ENCODE measurements around the gene MTA3. TPM values are rescaled to one million over a fixed set of nuclear protein-coding genes. Genes with fewer than 3 reads are reported as not detected.

The MTA3 gene
- total RNA-seq, 4 donors from 2014 or later: 6.6 to 21.6 (median 9.5) TPM

DNA sequence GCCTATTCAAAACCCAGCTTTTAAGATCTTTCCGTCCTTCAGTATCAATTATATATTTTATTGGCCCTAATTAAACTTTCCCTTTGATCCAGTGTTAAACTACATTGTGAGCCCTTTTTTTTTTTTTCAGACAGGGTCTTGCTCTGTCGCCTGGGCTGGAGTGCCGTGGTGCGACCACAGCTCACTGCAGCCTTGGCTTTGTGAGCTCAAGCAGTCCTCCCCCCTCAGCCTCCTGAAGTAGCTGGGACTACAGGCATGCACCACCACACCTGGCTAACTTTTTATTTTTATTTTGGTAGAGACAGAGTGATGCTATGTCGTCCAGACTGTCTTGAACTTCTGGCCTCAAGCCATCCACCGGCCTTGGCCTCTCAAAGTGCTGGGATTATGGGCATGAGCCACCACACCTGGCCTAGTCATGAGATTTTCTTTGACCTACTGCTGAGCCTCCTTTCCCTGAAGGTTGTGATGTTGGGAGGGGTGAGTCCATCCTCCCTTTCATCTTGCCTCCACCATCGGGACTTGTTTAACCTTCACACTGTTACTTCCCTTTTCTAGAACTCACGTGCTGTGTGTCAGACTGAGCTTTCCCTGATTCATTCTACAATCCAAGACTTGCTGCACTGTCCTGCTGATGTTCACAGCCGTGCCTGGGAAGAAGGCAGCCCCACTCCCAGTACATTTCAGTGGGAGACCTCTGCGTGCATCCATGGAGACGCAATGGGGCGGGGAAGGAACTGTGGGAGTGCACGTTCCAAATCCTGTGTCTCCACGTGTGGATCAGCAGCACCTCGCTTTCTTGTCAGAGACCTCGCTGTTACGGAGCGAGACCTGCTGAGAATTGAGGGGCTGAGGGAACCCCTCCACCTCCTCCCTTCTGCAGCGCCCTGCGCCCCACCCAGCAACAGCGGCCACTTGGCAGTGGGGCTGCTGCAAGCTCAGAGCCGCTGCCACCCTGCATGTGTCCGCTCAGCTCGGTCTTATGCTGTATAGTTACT lies 184.7 kb downstream of the MTA3 start:
- H3K4me1 ChIP-seq: peaks cover 30 to 32% of the 10 kb centered on the region in 2 donors
- TF ChIP-seq CTCF (IDR thresholded peaks at IDR 0.05 in 4 of 5, conservative IDR thresholded peaks at IDR 0.05 in 1 of 5) (no peak), POLR2A (IDR thresholded peaks at IDR 0.05) (no peak)
- no peaks in the 10 kb centered on the region for H3K9me3 ChIP-seq
- DNase-seq: no peak
- intact Hi-C loops (cut with DNase I; ENCODE audit: low total_unique reads): loop anchor here (10.0 kb wide), 1 partner anchor 678 kb away; no protein-coding TSS in a partner anchor
- H3K27me3 ChIP-seq: no peaks in the 10 kb centered on the region
- peak overlapping the region; percentile 15 to 36 (median 26) for H3K4me3 ChIP-seq
- no peaks in the 10 kb centered on the region for H3K36me3 ChIP-seq
- peak overlapping the region; percentile 88 to 93 (median 91) for H3K27ac ChIP-seq
- in situ Hi-C loops (cut with MboI; ENCODE audit: low sequenced_read_pairs in 4 of 4): no loop called here
- ATAC-seq: peak in 1 of 2 donors; percentile 19

DNA sequence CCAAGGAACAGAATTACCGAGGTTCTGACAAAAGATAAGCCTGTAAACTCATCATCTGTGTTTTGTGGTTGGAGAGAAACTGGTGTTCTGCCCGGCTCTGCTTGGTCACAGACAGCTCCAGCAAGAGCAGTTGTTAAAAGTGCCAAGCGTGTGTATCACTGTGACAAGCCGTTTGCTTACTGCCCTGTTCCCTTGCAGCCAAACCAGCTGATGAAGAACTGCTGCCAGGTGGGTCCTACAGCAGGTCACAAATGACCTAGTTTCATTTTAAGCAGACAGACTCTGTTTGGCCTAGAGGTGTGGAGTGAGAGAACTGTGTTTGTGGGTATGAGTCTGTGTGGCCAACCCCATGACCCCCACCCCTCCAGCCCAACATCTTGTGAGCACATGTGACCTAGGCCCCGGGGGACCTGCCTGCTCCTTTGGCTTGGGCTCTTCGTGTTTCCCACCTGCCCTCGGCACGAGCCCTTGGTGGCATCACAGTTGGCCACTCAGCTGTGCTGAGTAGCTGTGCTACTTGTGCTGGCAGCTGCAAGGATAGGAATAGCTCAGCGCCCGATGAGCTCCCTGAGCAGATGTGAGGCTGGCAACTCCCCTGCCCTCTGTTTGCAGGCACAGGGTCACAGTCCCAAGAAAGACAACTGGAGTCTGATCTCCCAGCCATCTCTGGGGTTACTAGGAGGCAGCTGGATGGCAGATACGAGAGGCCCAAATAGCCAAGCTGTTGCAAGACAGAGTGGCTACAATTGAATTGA lies 185.8 kb downstream of the MTA3 start:
- Histone ChIP-seq H3K27ac (peak overlapping the region; percentile 88 to 93 (median 91)), H3K9me3 (no peaks in the 10 kb centered on the region), H3K27me3 (no peaks in the 10 kb centered on the region), H3K4me1 (peaks cover 30 to 32% of the 10 kb centered on the region in 2 donors), H3K36me3 (no peaks in the 10 kb centered on the region), H3K4me3 (peak overlapping the region; percentile 15 to 36 (median 26))
- in situ Hi-C loops (cut with MboI; ENCODE audit: low sequenced_read_pairs in 4 of 4) (no loop called here), intact Hi-C loops (cut with DNase I; ENCODE audit: low total_unique reads) (loop anchor here (1.0 to 10.0 kb wide), 2 partner anchors 56 to 679 kb away; no protein-coding TSS in a partner anchor)
- TF ChIP-seq CTCF (IDR thresholded peaks at IDR 0.05 in 4 of 5, conservative IDR thresholded peaks at IDR 0.05 in 1 of 5): no peak
- peak; percentile 38 to 43 for TF ChIP-seq POLR2A (IDR thresholded peaks at IDR 0.05)
- DNase-seq: peak; percentile 90 to 97
- ATAC-seq: peak; percentile 82 to 85

DNA sequence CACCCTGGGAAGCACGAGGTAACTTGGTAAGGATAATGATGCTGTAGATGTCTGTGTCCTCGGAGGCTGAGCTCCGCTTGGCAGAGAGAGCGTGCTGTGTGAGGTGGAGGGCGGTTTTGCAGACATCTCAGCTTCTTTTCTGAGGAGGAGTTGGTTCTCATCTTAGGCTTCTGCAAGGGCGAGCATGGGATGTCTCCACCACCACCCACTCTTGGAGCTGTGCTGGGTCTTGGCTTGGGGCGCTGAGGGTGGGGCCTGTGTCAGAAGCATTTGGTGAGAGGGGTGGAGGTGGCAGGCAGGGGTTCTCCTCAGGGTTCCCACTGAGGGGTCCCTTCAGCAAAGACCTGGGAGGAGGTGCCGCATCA lies 186.3 kb downstream of the MTA3 start:
- no peaks in the 10 kb centered on the region for H3K36me3 ChIP-seq
- H3K27me3 ChIP-seq: no peaks in the 10 kb centered on the region
- DNase-seq (no peak), ATAC-seq (no peak)
- intact Hi-C loops (cut with DNase I; ENCODE audit: low total_unique reads) (loop anchor here (1.0 to 10.0 kb wide), 2 partner anchors 56 to 680 kb away; no protein-coding TSS in a partner anchor), in situ Hi-C loops (cut with MboI; ENCODE audit: low sequenced_read_pairs in 4 of 4) (no loop called here)
- peak overlapping the region; percentile 88 to 93 (median 91) for H3K27ac ChIP-seq
- TF ChIP-seq CTCF (IDR thresholded peaks at IDR 0.05 in 4 of 5, conservative IDR thresholded peaks at IDR 0.05 in 1 of 5): no peak
- peak in 1 of 2 donors; percentile 37 for TF ChIP-seq POLR2A (IDR thresholded peaks at IDR 0.05)
- no peak overlapping the region for H3K4me3 ChIP-seq
- H3K4me1 ChIP-seq: peaks cover 30 to 32% of the 10 kb centered on the region in 2 donors
- no peaks in the 10 kb centered on the region for H3K9me3 ChIP-seq

- DNase-seq: no peak
- Histone ChIP-seq H3K4me1 (peaks cover 30 to 32% of the 10 kb centered on the region in 2 donors), H3K4me3 (no peak overlapping the region), H3K27ac (peak overlapping the region; percentile 88 to 93 (median 91)), H3K9me3 (no peaks in the 10 kb centered on the region), H3K36me3 (no peaks in the 10 kb centered on the region), H3K27me3 (no peaks in the 10 kb centered on the region)
- TF ChIP-seq POLR2A (IDR thresholded peaks at IDR 0.05) (no peak), CTCF (IDR thresholded peaks at IDR 0.05 in 4 of 5, conservative IDR thresholded peaks at IDR 0.05 in 1 of 5) (no peak)
- intact Hi-C loops (cut with DNase I; ENCODE audit: low total_unique reads) (loop anchor here (10.0 kb wide), 1 partner anchor 681 kb away; no protein-coding TSS in a partner anchor), in situ Hi-C loops (cut with MboI; ENCODE audit: low sequenced_read_pairs in 4 of 4) (no loop called here)
- no peak for ATAC-seq
These were observed 186.9 kb downstream of the MTA3 start for GRCh38 chr2:42755191-42755880.
